ENCODE data around the gene SLC26A11.

The SLC26A11 gene

GRCh38 chr17:80220054-80220735 is at the start of gene SLC26A11, which contains the start of gene SGSH:
SLC26A11 (plus strand) TSS chr17:80220427; CDS start chr17:80221561, 1,134 bp downstream.
SGSH (minus strand) TSS chr17:80220333; CDS start chr17:80220313, 20 bp downstream.
- peak; percentile 45 to 72 (median 56) for DNase-seq (ENCODE audit: low read depth in 2 of 3, low spot score in 1 of 3)

- no peak for DNase-seq (ENCODE audit: low read depth in 2 of 3, low spot score in 1 of 3)
These were observed 48.5 kb upstream of the SLC26A11 start for GRCh38 chr17:80171681-80172080.

DNA sequence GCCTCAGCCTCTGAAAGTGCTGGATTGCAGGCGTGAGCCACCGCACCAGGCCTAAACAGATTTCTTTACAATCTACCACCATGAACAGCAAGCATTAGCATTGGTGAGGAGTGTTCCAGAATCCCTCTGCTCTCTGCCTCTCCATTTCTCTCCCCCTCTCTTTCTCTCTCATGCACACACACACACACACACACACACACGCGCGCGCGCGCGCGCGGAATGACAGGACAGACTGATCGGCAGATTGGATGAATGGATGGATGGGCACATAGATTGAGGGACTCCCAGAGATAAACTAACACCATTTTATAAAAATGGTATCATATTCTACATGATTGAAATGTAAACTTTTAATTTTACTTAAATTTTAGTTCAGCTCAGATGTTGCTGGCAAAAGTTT is 47.1 kb upstream of the SLC26A11 start:
- DNase-seq (ENCODE audit: low read depth in 2 of 3, low spot score in 1 of 3), result no peak

- DNase-seq (ENCODE audit: low read depth in 2 of 3, low spot score in 1 of 3), result no peak
These were observed 46.3 kb upstream of the SLC26A11 start for GRCh38 chr17:80173916-80174315.

GRCh38 chr17:80176757-80177156 is 43.5 kb upstream of the SLC26A11 start:
- DNase-seq (ENCODE audit: low read depth in 2 of 3, low spot score in 1 of 3), result no peak

DNA sequence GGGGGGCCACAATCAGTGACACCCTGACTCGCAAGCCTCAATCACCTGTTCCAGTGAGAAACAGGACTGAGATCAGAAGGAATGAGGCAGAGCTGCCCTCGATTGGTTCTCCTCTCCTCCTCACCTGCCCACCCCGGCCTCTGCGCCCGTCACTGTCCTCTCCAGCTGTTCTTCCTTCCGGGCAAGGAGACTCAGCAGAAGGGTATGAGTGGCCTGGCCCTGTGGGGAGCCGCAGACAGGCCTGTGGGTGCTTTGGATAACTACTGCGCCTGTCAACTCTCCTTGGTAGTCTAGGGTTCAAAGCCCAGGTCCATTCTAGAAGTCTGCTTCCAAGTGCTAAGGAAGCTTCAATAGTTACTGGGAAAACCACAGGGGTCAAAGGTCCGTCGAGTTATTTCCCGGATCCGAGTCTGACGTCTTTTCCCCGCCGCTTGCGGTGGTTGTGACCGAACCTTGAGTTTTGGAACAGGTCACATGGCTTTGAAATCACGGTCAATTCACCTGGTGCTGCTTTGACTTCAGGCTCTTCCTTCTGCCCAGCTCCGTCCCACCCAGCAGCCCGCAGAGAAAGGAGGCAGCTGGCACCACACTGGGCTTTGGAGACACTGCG is 42.1 kb upstream of the SLC26A11 start:
- DNase-seq (ENCODE audit: low read depth in 2 of 3, low spot score in 1 of 3), result no peak

GRCh38 chr17:80180192-80180591 is 40.0 kb upstream of the SLC26A11 start:
- DNase-seq (ENCODE audit: low read depth in 2 of 3, low spot score in 1 of 3), result no peak

GRCh38 chr17:80181431-80181830 is 38.8 kb upstream of the SLC26A11 start:
- no peak for DNase-seq (ENCODE audit: low read depth in 2 of 3, low spot score in 1 of 3)

DNA sequence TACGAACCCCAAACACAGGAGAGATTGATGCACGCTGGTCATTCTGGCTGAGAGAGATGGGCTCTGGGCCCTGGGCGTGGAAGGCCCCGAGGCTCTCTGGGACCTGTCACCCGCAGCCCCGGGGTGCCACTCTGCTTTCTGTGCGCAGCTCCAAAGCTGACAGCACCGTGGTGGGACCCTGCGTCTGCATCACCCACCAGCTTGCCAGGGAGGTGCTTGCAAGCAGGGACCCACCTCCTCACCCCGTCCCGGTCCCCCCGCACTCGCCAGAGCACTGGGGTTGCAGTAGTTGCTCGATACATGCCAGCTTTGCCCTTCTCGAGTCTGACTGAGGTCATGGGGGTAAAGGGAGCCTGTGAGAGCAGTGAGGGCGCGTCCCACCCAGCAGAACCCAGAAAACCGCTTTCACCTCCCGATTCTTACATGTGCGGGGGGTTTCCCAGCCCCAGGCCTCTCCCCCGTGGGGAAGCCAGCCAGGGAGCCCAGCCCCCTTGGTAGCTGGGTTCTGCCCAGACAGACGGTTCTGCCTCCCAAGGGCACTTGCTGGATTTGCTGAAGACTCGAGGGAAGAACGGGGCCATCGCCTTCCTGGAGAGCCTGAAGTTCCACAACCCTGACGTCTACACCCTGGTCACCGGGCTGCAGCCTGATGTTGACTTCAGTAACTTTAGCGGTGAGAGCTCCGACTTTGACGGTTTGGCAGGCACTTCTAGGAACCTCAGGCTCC is 37.9 kb upstream of the SLC26A11 start:
- DNase-seq (ENCODE audit: low read depth in 2 of 3, low spot score in 1 of 3), result no peak

- DNase-seq (ENCODE audit: low read depth in 2 of 3, low spot score in 1 of 3), result no peak
These were observed 37.4 kb upstream of the SLC26A11 start for GRCh38 chr17:80182845-80183223.

DNA sequence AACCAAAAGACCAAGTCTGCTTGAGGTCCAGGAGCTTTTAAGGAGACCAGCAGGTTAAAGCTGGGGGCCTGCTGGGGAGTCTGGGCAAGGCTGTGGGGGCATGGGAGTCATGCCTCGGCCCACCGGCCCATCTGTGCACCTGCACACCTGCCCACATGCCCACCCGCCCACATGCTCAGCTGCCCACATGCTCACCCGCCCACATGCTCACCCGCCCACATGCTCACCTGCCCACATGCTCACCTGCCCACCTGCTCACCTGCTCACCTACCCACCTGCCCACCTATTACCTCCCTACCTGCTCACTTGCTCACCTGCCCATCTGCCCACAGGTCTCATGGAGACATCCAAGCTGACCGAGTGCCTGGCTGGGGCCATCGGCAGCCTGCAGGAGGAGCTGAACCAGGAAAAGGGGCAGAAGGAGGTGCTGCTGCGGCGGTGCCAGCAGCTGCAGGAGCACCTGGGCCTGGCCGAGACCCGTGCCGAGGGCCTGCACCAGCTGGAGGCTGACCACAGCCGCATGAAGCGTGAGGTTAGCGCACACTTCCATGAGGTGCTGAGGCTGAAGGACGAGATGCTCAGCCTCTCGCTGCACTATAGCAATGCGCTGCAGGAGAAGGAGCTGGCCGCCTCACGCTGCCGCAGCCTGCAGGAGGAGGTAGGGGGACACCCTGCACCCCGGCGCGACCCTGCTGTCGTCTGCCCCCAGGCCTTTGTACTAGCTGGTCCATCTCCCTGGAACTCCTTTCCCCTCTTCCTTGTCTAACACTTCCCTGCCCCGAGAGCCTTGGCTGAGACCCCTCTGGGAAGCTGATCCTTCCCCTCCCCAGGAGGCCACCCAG is 36.4 kb upstream of the SLC26A11 start:
- DNase-seq (ENCODE audit: low read depth in 2 of 3, low spot score in 1 of 3), result no peak

GRCh38 chr17:80184423-80184714 is 35.9 kb upstream of the SLC26A11 start:
- DNase-seq (ENCODE audit: low read depth in 2 of 3, low spot score in 1 of 3), result no peak

DNA sequence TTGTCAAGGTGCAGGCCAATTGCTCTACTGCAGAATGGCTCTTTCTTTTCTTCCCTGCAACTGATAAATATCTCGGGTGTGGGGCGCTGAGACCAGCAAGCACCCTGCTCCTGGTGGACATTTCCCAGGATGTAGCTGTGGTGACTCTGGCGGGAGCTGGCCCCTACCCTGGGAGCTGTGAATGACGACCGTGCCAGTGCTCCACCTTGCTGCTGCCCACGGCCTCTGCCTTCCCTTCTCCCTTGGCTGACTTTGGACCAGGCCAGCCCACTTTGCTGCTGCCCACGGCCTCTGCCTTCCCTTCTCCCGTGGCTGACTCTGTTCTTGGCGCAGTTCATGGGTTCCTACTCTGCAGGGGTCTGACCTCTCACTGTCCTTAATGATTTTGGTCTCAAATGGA is 34.3 kb upstream of the SLC26A11 start:
- no peak for DNase-seq (ENCODE audit: low read depth in 2 of 3, low spot score in 1 of 3)

- DNase-seq (ENCODE audit: low read depth in 2 of 3, low spot score in 1 of 3), result no peak
These were observed 33.1 kb upstream of the SLC26A11 start for GRCh38 chr17:80187090-80187489.

- no peak for DNase-seq (ENCODE audit: low read depth in 2 of 3, low spot score in 1 of 3)
These were observed 32.7 kb upstream of the SLC26A11 start for GRCh38 chr17:80187515-80187941.

DNA sequence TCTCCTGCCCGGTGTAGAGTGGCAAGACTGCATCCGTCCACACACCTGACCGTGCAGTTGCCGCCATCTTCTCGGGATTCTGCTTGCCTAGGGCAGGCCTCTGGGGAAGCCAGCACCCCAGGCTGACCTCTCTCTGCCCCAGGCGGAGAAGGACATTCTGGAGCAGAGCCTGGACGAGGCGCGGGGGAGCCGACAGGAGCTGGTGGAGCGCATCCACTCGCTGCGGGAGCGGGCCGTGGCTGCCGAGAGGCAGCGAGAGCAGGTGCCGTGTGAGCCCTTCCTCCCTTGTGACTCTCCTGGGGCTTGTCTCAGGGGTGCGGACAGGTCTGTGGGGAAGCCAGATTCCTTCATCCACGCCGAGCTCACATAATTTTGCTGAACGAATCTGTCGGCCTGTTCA is 30.6 kb upstream of the SLC26A11 start:
- DNase-seq (ENCODE audit: low read depth in 2 of 3, low spot score in 1 of 3), result no peak

DNA sequence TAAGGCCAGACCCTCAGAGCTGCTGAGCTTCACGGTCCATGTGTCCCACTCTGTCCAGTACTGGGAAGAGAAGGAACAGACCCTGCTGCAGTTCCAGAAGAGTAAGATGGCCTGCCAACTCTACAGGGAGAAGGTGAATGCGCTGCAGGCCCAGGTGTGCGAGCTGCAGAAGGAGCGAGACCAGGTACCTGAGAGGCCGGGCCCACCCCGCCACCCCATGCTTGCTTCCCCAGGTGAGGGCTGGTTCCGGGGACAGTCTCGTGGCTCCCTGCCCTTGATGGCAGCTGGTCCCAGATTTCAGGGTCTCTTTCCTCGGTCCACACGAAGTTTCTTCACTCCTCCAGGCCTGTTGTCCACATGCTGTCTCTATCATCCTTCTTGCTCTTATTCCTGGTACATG is 29.5 kb upstream of the SLC26A11 start:
- DNase-seq (ENCODE audit: low read depth in 2 of 3, low spot score in 1 of 3), result no peak

- DNase-seq (ENCODE audit: low read depth in 2 of 3, low spot score in 1 of 3), result no peak
These were observed 29.0 kb upstream of the SLC26A11 start for GRCh38 chr17:80191192-80191591.

GRCh38 chr17:80191865-80192661 is 28.2 kb upstream of the SLC26A11 start:
- DNase-seq (ENCODE audit: low read depth in 2 of 3, low spot score in 1 of 3), result no peak

GRCh38 chr17:80195141-80195540 is 25.1 kb upstream of the SLC26A11 start:
- DNase-seq (ENCODE audit: low read depth in 2 of 3, low spot score in 1 of 3), result no peak

Measured in stimulated activated CD4-positive, alpha-beta T cell treated with anti-CD3 and anti-CD28 coated beads, Interleukin-12 subunit alpha, Interleukin-12 subunit beta, amount 100 ng/mL, for 48 hours (primary cell).